Neural progenitor cell (in vitro differentiated cells): ENCODE measurements around the gene ZNF587. TPM values are rescaled to one million over a fixed set of nuclear protein-coding genes. Genes with fewer than 3 reads are reported as not detected.

ENCODE experiments used
- DNase-seq: peaks from one replicate; pipeline ENCODE4 v3.0.0-alpha.2; 2016; ENCODE audit warnings: low spot score
- H2AFZ ChIP-seq: fragments of 200-600 bp; sonication (generic); replicated peaks from 2 replicates; pipeline ENCODE4 v1.6.1; 2016; ENCODE audit warnings: antibody characterized with exemption
- H3F3A ChIP-seq: fragments of 200-600 bp; sonication (generic); 2 replicates; pipeline ENCODE4 v1.6.1; 2016; ENCODE audit warnings: antibody characterized with exemption, low read depth
- H3K27ac ChIP-seq: fragments of 200-600 bp; sonication (generic); 2 replicates; pipeline ENCODE4 v1.5.1; 2016; ENCODE audit warnings: mild to moderate bottlenecking
- H3K27me3 ChIP-seq: fragments of 200-600 bp; sonication (generic); 2 replicates; pipeline ENCODE4 v1.6.1; 2016; ENCODE audit warnings: mild to moderate bottlenecking, moderate library complexity
- H3K36me3 ChIP-seq: fragments of 200-600 bp; sonication (generic); 2 replicates; pipeline ENCODE4 v1.5.1; 2016
- H3K4me1 ChIP-seq: fragments of 200-600 bp; sonication (generic); 2 replicates; pipeline ENCODE4 v1.6.1; 2016; ENCODE audit warnings: mixed run types
- H3K4me2 ChIP-seq: fragments of 200-600 bp; sonication (generic); 2 replicates; pipeline ENCODE4 v1.6.1; 2016
- H3K4me3 ChIP-seq: fragments of 200-600 bp; sonication (generic); 2 replicates; pipeline ENCODE4 v1.5.1; 2016
- H3K79me2 ChIP-seq: fragments of 200-600 bp; sonication (generic); 2 replicates; pipeline ENCODE4 v1.6.1; 2016; ENCODE audit warnings: low read depth
- H3K9ac ChIP-seq: fragments of 200-600 bp; sonication (generic); 2 replicates; pipeline ENCODE4 v1.6.1; 2016
- H3K9me3 ChIP-seq: fragments of 200-600 bp; sonication (generic); 2 replicates; pipeline ENCODE4 v1.5.1; 2016; ENCODE audit warnings: low read depth
- H4K20me1 ChIP-seq: fragments of 200-600 bp; sonication (generic); 2 replicates; pipeline ENCODE4 v1.6.1; 2016; ENCODE audit warnings: low read depth
- H3K27ac Mint-ChIP-seq: 3 replicates; pipeline ENCODE4 v1.8.0; 2021; ENCODE audit warnings: mixed read lengths
- H3K27me3 Mint-ChIP-seq: 2 replicates; pipeline ENCODE4 v1.8.0; 2022; ENCODE audit warnings: low read depth, mild to moderate bottlenecking, inconsistent platforms, moderate library complexity, mixed read lengths; ENCODE audit not compliant: insufficient read depth
- H3K36me3 Mint-ChIP-seq: 3 replicates; pipeline ENCODE4 v1.8.0; 2021; ENCODE audit warnings: mixed read lengths
- H3K4me1 Mint-ChIP-seq: 3 replicates; pipeline ENCODE4 v1.8.0; 2021; ENCODE audit warnings: mixed read lengths
- H3K4me3 Mint-ChIP-seq: 3 replicates; pipeline ENCODE4 v1.8.0; 2021; ENCODE audit warnings: mild to moderate bottlenecking, moderate library complexity, mixed read lengths
- H3K9me3 Mint-ChIP-seq: 3 replicates; pipeline ENCODE4 v1.8.0; 2020; ENCODE audit warnings: mixed read lengths
- EZH2 ChIP-seq: fragments of 200-600 bp; sonication (generic); IDR thresholded peaks from 2 replicates; pipeline ENCODE4 v1.6.1; 2017; ENCODE audit warnings: antibody characterized with exemption, mild to moderate bottlenecking, moderate library complexity
- EZH2phosphoT487 ChIP-seq: fragments of 200-600 bp; sonication (generic); IDR thresholded peaks from 2 replicates; pipeline ENCODE4 v1.6.1; 2017; ENCODE audit warnings: antibody characterized with exemption
- total RNA-seq: library from RNA; depleted of rRNA; stranded (reverse); fragments of >200 nt; gene quantifications from 2 replicates; pipeline ENCODE4 v1.2.3, GENCODE V29; 2015; ENCODE audit warnings: low replicate concordance
- TF ChIP-seq, protein P1 (sequence below): fragments of 200-600 bp; sonication (generic); IDR thresholded peaks from 2 replicates; pipeline ENCODE4 v1.5.1; 2017; ENCODE audit warnings: antibody characterized with exemption, mild to moderate bottlenecking

ZNF587 gene
- total RNA-seq, 1 donor from 2014 or later, result 48.2 TPM

DNA sequence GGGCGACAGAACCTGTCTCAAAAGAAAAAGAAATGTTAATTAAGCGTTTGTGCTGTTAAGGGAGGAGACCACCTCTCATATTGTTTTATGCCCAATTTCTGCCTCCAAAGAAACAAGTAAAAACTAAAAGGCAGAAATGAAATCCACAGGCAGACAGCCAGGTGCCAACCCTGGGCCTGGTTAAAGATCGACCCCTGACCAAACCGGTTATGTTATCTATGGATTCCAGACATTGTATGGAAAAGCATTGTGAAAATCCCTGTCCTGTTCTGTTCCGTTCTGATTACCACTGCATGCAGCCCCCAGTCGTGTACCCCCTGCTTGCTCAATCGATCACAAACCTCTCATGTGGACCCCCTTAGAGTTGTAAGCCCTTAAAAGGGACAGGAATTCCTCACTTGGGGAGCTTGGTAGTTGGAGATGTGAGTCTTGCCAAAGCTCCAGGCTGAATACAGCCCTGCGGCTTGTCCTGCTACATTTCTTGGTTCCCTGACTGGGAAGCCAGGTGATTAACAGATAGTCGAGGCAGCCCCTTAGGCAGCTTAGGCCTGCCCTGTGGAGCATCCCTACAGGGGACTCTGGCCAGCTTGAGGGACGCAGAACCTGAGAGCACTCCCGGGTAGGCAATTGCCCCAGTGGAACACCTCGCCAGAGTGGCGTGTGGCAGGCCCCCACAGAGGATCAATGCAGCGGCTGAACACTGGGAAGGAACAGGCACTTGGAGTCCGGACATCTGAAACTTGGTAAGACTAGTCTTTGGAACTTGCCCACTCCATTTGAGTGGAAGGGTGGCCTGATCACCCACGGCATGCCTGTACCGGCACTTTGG lies 34.2 kb upstream of the ZNF587 start:
- peak overlapping the region; percentile 95 for H3K4me3 Mint-ChIP-seq
- peaks cover 32% of the 10 kb centered on the region for H3K4me1 Mint-ChIP-seq
- H3K4me1 ChIP-seq, result peaks cover 2% of the 10 kb centered on the region
- H3K4me3 ChIP-seq, result peak overlapping the region; percentile 78
- no peaks in the 10 kb centered on the region for H3K36me3 ChIP-seq
- peaks cover 11% of the 10 kb centered on the region for H3F3A ChIP-seq
- TF ChIP-seq, protein P1, sequence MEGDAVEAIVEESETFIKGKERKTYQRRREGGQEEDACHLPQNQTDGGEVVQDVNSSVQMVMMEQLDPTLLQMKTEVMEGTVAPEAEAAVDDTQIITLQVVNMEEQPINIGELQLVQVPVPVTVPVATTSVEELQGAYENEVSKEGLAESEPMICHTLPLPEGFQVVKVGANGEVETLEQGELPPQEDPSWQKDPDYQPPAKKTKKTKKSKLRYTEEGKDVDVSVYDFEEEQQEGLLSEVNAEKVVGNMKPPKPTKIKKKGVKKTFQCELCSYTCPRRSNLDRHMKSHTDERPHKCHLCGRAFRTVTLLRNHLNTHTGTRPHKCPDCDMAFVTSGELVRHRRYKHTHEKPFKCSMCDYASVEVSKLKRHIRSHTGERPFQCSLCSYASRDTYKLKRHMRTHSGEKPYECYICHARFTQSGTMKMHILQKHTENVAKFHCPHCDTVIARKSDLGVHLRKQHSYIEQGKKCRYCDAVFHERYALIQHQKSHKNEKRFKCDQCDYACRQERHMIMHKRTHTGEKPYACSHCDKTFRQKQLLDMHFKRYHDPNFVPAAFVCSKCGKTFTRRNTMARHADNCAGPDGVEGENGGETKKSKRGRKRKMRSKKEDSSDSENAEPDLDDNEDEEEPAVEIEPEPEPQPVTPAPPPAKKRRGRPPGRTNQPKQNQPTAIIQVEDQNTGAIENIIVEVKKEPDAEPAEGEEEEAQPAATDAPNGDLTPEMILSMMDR, result no peak
- TF ChIP-seq EZH2phosphoT487 (no peak), EZH2 (no peak)
- H3K9ac ChIP-seq, result no peak overlapping the region
- no peak overlapping the region for H3K27ac ChIP-seq
- peak overlapping the region; percentile 72 for H3K27ac Mint-ChIP-seq
- H3K4me2 ChIP-seq, result peak overlapping the region; percentile 32
- H3K79me2 ChIP-seq, result peaks cover 36% of the 10 kb centered on the region
- no peaks in the 10 kb centered on the region for H3K27me3 Mint-ChIP-seq
- peaks cover 14% of the 10 kb centered on the region for H4K20me1 ChIP-seq
- H2AFZ ChIP-seq, result peak overlapping the region; percentile 46
- peaks cover 14% of the 10 kb centered on the region for H3K36me3 Mint-ChIP-seq
- no peaks in the 10 kb centered on the region for H3K9me3 ChIP-seq
- no peak for DNase-seq
- H3K27me3 ChIP-seq, result no peaks in the 10 kb centered on the region
- H3K9me3 Mint-ChIP-seq, result no peaks in the 10 kb centered on the region

DNA sequence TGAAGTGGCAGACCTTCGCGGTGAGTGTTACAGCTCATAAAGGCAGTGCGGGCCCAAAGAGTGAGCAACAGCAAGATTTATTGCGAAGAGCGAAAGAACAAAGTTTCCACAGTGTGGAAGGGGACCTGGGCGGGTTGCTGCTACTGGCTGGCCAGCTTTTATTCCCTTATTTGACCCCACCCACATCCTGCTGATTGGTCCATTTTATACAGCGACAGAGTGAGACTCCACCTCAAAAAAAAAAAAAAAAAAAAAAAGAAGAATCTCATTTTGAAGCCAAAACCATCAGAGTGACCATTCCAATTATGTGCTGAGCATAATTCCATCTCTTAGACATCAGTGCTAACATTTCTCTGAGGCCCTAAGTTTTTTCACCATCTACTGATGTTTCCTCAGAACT lies 33.0 kb upstream of the ZNF587 start:
- Mint-ChIP-seq H3K27me3 (no peaks in the 10 kb centered on the region), H3K9me3 (no peaks in the 10 kb centered on the region), H3K4me3 (no peak overlapping the region), H3K27ac (no peak overlapping the region), H3K36me3 (peaks cover 14% of the 10 kb centered on the region), H3K4me1 (peaks cover 37% of the 10 kb centered on the region)
- Histone ChIP-seq H3K9me3 (no peaks in the 10 kb centered on the region), H3K9ac (no peak overlapping the region), H3K36me3 (no peaks in the 10 kb centered on the region), H2AFZ (no peak overlapping the region), H3K79me2 (peaks cover 47% of the 10 kb centered on the region), H4K20me1 (peaks cover 14% of the 10 kb centered on the region), H3K4me1 (peaks cover 6% of the 10 kb centered on the region), H3F3A (peaks cover 11% of the 10 kb centered on the region), H3K4me2 (no peak overlapping the region), H3K4me3 (no peak overlapping the region), H3K27ac (no peak overlapping the region), H3K27me3 (no peaks in the 10 kb centered on the region)
- no peak for DNase-seq
- TF ChIP-seq EZH2, result no peak
- no peak for TF ChIP-seq EZH2phosphoT487
- TF ChIP-seq, protein P1, result no peak

DNA sequence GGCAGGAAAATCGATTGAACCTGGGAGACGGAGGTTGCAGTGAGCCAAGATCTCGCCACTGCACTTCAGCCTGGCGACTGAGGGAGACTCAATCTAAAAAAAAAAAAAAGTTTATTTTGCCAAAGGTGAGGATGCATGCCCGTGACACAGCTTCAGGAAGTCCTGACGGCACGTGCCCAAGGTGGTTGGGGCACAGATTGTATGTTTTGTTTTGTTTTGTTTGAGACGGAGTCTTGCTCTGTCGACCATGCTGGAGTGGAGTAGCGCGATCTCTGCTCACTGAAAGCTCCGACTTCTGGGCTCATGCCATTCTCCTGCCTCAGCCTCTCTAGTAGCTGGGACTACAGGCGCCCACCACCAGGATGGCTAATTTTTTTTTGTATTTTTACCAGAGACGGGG lies 31.7 kb upstream of the ZNF587 start:
- no peak overlapping the region for H2AFZ ChIP-seq
- peaks cover 19% of the 10 kb centered on the region for H3K36me3 Mint-ChIP-seq
- peaks cover 49% of the 10 kb centered on the region for H3K79me2 ChIP-seq
- H3K9me3 Mint-ChIP-seq, result no peaks in the 10 kb centered on the region
- H3K27ac ChIP-seq, result no peak overlapping the region
- peaks cover 6% of the 10 kb centered on the region for H3K4me1 ChIP-seq
- H3K4me3 Mint-ChIP-seq, result peak overlapping the region; percentile 96
- H3K36me3 ChIP-seq, result no peaks in the 10 kb centered on the region
- no peak overlapping the region for H3K27ac Mint-ChIP-seq
- no peaks in the 10 kb centered on the region for H3K27me3 ChIP-seq
- peaks cover 11% of the 10 kb centered on the region for H3F3A ChIP-seq
- H3K27me3 Mint-ChIP-seq, result no peaks in the 10 kb centered on the region
- peaks cover 35% of the 10 kb centered on the region for H3K4me1 Mint-ChIP-seq
- H3K9ac ChIP-seq, result no peak overlapping the region
- peaks cover 11% of the 10 kb centered on the region for H4K20me1 ChIP-seq
- H3K4me2 ChIP-seq, result no peak overlapping the region
- H3K4me3 ChIP-seq, result no peak overlapping the region
- TF ChIP-seq, protein P1, result no peak
- TF ChIP-seq EZH2phosphoT487 (no peak), EZH2 (no peak)
- H3K9me3 ChIP-seq, result no peaks in the 10 kb centered on the region
- DNase-seq, result no peak
